SK-N-SH (cell line): ENCODE results near the gene FBXL7.

Source experiments
- CHD2 ChIP-seq: fragments of 150-350 bp; IDR thresholded peaks from 2 replicates; pipeline ENCODE4 v1.6.1; 2018; ENCODE audit warnings: low read length; ENCODE audit not compliant: partially characterized antibody
- EZH2phosphoT487 ChIP-seq: fragments of 200-600 bp; sonication (generic); IDR thresholded peaks from 2 replicates; pipeline ENCODE4 v1.6.1; 2017; ENCODE audit warnings: low read depth, mixed run types, mild to moderate bottlenecking, antibody characterized with exemption, moderate library complexity, borderline replicate concordance
- FOXM1 ChIP-seq: IDR thresholded peaks from 2 replicates; pipeline ENCODE4 v1.4.0; 2012; ENCODE audit warnings: low read depth, mild to moderate bottlenecking
- MEF2A ChIP-seq: IDR thresholded peaks from 2 replicates; pipeline ENCODE4 v1.4.0; 2012; ENCODE audit warnings: low read depth, borderline replicate concordance
- MXI1 ChIP-seq: IDR thresholded peaks from 2 replicates; pipeline ENCODE4 v1.6.1; 2012; ENCODE audit warnings: mild to moderate bottlenecking, low read depth, low read length, improper control_type of control experiment
- POLR2AphosphoS5 ChIP-seq: IDR thresholded peaks from 2 replicates; pipeline ENCODE4 v1.6.1; 2012; ENCODE audit warnings: low read depth, low read length
- RCOR1 ChIP-seq: fragments of 150-350 bp; IDR thresholded peaks from 2 replicates; pipeline ENCODE4 v1.6.1; 2017; ENCODE audit warnings: antibody characterized with exemption, low read length
- RFX5 ChIP-seq: IDR thresholded peaks from 2 replicates; pipeline ENCODE4 v1.6.1; 2012; ENCODE audit warnings: mild to moderate bottlenecking, improper control_type of control experiment, low read length
- SMC3 ChIP-seq: IDR thresholded peaks from 2 replicates; pipeline ENCODE4 v1.6.1; 2012; ENCODE audit warnings: low read depth, low read length, improper control_type of control experiment
- TF ChIP-seq, protein P1 (sequence below): fragments of 200-600 bp; sonication (generic); IDR thresholded peaks from 2 replicates; pipeline ENCODE4 v1.6.1; 2017; ENCODE audit warnings: antibody characterized with exemption, mild to moderate bottlenecking, moderate library complexity
- TF ChIP-seq, protein P2 (sequence below): IDR thresholded peaks from 2 replicates; pipeline ENCODE4 v1.4.0; 2012; ENCODE audit warnings: low read depth, borderline replicate concordance
- TF ChIP-seq, protein P3 (sequence below): IDR thresholded peaks from 2 replicates; pipeline ENCODE4; 2012

DNA sequence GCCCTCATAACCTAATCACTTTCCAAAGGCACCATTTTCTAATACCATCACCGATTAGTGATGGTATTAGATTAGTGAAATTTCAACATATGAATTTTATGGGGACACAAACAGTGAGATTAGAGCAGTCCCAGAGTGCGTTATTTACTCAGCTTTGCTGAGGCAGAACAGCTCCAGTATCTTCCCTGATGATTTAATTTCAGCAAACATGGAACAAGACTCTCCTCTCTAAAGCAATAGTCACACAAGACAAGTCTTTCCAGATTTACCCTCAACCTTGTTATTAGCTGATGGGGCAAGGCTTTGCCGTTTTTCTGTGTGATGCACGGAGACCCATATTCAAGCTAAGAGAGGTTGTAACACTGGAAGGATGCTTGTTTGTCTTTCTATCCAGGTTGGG, 333.4 kb downstream of the FBXL7 start:
- TF ChIP-seq, protein P1, sequence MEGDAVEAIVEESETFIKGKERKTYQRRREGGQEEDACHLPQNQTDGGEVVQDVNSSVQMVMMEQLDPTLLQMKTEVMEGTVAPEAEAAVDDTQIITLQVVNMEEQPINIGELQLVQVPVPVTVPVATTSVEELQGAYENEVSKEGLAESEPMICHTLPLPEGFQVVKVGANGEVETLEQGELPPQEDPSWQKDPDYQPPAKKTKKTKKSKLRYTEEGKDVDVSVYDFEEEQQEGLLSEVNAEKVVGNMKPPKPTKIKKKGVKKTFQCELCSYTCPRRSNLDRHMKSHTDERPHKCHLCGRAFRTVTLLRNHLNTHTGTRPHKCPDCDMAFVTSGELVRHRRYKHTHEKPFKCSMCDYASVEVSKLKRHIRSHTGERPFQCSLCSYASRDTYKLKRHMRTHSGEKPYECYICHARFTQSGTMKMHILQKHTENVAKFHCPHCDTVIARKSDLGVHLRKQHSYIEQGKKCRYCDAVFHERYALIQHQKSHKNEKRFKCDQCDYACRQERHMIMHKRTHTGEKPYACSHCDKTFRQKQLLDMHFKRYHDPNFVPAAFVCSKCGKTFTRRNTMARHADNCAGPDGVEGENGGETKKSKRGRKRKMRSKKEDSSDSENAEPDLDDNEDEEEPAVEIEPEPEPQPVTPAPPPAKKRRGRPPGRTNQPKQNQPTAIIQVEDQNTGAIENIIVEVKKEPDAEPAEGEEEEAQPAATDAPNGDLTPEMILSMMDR, result no peak
- no peak for TF ChIP-seq RCOR1
- TF ChIP-seq, protein P2, sequence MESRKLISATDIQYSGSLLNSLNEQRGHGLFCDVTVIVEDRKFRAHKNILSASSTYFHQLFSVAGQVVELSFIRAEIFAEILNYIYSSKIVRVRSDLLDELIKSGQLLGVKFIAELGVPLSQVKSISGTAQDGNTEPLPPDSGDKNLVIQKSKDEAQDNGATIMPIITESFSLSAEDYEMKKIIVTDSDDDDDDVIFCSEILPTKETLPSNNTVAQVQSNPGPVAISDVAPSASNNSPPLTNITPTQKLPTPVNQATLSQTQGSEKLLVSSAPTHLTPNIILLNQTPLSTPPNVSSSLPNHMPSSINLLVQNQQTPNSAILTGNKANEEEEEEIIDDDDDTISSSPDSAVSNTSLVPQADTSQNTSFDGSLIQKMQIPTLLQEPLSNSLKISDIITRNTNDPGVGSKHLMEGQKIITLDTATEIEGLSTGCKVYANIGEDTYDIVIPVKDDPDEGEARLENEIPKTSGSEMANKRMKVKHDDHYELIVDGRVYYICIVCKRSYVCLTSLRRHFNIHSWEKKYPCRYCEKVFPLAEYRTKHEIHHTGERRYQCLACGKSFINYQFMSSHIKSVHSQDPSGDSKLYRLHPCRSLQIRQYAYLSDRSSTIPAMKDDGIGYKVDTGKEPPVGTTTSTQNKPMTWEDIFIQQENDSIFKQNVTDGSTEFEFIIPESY, result no peak
- TF ChIP-seq FOXM1, result no peak
- no peak for TF ChIP-seq POLR2AphosphoS5
- TF ChIP-seq RFX5, result no peak
- TF ChIP-seq MXI1, result no peak
- no peak for TF ChIP-seq SMC3
- TF ChIP-seq CHD2, result no peak
- TF ChIP-seq MEF2A, result no peak
- TF ChIP-seq, protein P3, sequence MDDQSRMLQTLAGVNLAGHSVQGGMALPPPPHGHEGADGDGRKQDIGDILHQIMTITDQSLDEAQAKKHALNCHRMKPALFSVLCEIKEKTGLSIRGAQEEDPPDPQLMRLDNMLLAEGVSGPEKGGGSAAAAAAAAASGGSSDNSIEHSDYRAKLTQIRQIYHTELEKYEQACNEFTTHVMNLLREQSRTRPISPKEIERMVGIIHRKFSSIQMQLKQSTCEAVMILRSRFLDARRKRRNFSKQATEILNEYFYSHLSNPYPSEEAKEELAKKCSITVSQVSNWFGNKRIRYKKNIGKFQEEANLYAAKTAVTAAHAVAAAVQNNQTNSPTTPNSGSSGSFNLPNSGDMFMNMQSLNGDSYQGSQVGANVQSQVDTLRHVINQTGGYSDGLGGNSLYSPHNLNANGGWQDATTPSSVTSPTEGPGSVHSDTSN, result no peak
- TF ChIP-seq EZH2phosphoT487, result no peak
